GM12865 (cell line): ENCODE results near the gene TMEM179B.

Experiments
- DNase-seq: peaks from one replicate; pipeline ENCODE4 v3.0.0; 2010; ENCODE audit warnings: low read depth
- H3K4me3 ChIP-seq: 2 replicates; pipeline ENCODE4 v1.5.1; 2011; ENCODE audit warnings: mild to moderate bottlenecking, low read depth, low read length, control low read depth
- TF ChIP-seq, protein P1 (sequence below): IDR thresholded peaks from 2 replicates; pipeline ENCODE4 v1.5.1; 2011; ENCODE audit warnings: low read length, control low read depth, low read depth, inconsistent platforms; ENCODE audit not compliant: insufficient read depth; ENCODE audit errors: missing control alignments

Gene TMEM179B

DNA sequence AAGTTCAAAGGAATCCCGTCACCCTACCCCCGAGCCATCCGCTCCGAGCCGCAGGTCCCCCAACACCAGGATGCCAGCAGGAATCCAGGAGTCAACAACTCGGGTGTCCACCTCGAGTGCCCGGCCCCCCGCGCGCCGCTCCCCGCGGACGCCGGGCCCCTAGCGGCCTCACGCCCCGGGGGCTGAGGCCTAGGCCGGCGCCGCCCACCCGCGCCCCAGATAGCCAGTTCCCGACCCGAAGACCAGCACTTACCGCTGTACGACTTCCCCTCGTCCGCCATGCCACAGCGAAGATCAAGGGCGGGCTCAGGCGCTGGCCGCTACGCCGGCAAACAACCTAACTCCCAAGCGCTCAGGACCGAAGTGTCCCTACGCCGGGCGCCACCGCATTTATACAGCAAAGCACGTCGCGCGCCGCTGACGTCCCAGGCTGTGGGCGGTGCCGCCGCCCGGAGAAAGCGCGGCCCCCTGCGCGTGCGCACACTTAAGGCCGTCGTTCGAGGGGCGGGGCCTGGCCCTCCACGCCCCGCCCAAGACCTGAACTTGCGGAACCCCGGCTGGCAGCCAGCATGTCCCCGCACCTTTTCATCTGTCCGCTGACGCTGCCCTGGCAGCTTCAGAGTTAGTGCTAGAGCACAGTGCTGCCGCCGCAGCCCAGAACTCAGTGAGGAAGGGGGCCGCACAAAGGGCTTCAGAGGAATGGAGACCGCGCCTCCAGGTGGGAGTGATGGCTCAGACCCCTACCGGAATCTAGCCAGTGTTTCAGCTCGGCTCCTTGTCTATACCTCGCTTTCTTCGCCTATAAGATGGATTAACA, 18.1 kb downstream of the TMEM179B start, which contains the start of gene NXF1:
NXF1 (minus strand) TSS at position 365 of the 817 bp plus-strand sequence; CDS start at position 281, 84 bp downstream.
- H3K4me3 ChIP-seq: peak within 1 kb of the TSS; percentile 99
- TF ChIP-seq, protein P1, sequence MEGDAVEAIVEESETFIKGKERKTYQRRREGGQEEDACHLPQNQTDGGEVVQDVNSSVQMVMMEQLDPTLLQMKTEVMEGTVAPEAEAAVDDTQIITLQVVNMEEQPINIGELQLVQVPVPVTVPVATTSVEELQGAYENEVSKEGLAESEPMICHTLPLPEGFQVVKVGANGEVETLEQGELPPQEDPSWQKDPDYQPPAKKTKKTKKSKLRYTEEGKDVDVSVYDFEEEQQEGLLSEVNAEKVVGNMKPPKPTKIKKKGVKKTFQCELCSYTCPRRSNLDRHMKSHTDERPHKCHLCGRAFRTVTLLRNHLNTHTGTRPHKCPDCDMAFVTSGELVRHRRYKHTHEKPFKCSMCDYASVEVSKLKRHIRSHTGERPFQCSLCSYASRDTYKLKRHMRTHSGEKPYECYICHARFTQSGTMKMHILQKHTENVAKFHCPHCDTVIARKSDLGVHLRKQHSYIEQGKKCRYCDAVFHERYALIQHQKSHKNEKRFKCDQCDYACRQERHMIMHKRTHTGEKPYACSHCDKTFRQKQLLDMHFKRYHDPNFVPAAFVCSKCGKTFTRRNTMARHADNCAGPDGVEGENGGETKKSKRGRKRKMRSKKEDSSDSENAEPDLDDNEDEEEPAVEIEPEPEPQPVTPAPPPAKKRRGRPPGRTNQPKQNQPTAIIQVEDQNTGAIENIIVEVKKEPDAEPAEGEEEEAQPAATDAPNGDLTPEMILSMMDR: peak; percentile 3

GRCh38 chr11:62805961-62806441, 18.8 kb downstream of the TMEM179B start:
- DNase-seq: peak; percentile 63
- peak overlapping the region; percentile 99 for H3K4me3 ChIP-seq
- TF ChIP-seq, protein P1: no peak

More for the DNA sequence above, 18.1 kb downstream of the TMEM179B start, which contains the start of gene NXF1:
- peak; percentile 99 for DNase-seq

GRCh38 chr11:62806611-62807121, 19.5 kb downstream of the TMEM179B start:
- H3K4me3 ChIP-seq: peak overlapping the region; percentile 99
- DNase-seq: no peak
- TF ChIP-seq, protein P1: no peak

GRCh38 chr11:62810748-62811147, 23.5 kb downstream of the TMEM179B start:
- TF ChIP-seq, protein P1: no peak
- no peak for DNase-seq
- H3K4me3 ChIP-seq: no peak overlapping the region

GRCh38 chr11:62811659-62812058, 24.5 kb downstream of the TMEM179B start:
- TF ChIP-seq, protein P1: no peak
- H3K4me3 ChIP-seq: no peak overlapping the region
- DNase-seq: no peak

- no peak overlapping the region for H3K4me3 ChIP-seq
- no peak for DNase-seq
- TF ChIP-seq, protein P1: no peak
These were observed 29.4 kb downstream of the TMEM179B start for GRCh38 chr11:62816557-62816956.

DNA sequence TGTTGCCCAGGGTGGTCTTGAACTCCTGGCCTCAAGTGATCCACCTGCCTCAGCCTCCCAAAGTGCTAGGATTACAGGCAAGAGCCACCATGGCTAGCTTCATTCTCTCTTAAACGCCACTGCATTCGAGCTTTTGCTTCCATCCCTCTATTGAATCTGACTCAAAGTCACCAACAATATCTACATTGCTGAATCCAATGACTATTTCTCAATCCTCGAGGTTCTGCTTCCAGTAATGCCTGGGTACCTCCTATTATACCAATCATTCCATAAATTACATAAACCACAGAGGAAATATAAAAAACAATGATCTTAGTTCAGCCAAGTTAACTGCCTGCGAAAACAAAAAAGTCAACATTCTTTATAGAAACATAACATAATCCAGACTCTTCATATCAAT, 29.9 kb downstream of the TMEM179B start:
- DNase-seq: no peak
- no peak overlapping the region for H3K4me3 ChIP-seq
- TF ChIP-seq, protein P1: no peak
